Ovary (tissue), 3 donors: ENCODE data around the gene RNH1.

Experiments
- POLR2A ChIP-seq: fragments of 450-650 bp; IDR thresholded peaks from one replicate; pipeline ENCODE4 v1.6.1; 2017; ENCODE audit warnings: antibody characterized with exemption, mild to moderate bottlenecking, moderate library complexity
- TF ChIP-seq, protein P1 (sequence below), 3 donors: fragments of 450-650 bp in 2 of 3; fragments of 200-600 bp in 1 of 3; IDR thresholded peaks; one replicate each; pipeline versions ENCODE4 v1.5.1 to v1.8.0; 2016 to 2022; ENCODE audit warnings: antibody characterized with exemption in 3 of 3, mild to moderate bottlenecking in 1 of 3
- donor health status: DM: no; HTN: no; CAD: no.

DNA sequence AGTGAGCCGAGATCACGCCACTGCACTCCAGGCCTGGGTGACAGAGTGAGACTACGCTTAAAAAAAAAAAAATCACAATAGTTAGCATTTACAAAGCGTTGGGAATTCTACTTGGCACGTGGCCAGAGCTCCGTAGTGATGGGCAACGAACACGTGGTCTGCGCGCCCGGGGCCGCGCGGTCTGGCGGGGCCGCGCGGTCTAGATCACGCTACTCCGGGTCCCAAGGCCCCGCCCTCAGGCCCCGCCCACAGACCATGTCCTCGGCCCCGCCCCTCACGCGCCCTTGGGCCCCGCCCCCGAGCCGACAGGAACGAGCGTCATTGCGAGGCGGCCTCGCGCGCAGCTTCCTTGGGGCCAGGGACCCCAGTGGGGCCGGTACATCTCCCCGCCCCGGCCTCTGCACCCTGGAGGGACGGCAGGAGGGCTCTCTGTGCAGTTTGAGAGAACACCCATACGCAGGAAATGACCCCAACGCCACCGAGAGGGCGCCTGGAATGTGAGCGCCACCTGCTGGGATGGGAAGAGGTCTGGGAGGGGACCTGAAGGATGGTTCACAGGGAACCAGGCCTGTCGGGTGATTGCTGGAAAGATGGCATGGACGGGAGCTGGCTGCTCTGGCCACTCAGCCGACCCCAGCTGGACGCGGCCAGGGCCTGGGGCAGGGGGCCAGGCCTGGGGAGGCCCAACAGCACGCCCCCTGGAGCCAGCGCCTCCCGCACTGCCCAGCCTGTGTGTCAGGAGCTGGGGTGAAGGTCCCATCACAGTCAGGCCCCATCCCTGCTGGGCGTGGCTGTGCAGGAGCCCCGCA, 58.9 kb downstream of the RNH1 start:
- TF ChIP-seq, protein P1, sequence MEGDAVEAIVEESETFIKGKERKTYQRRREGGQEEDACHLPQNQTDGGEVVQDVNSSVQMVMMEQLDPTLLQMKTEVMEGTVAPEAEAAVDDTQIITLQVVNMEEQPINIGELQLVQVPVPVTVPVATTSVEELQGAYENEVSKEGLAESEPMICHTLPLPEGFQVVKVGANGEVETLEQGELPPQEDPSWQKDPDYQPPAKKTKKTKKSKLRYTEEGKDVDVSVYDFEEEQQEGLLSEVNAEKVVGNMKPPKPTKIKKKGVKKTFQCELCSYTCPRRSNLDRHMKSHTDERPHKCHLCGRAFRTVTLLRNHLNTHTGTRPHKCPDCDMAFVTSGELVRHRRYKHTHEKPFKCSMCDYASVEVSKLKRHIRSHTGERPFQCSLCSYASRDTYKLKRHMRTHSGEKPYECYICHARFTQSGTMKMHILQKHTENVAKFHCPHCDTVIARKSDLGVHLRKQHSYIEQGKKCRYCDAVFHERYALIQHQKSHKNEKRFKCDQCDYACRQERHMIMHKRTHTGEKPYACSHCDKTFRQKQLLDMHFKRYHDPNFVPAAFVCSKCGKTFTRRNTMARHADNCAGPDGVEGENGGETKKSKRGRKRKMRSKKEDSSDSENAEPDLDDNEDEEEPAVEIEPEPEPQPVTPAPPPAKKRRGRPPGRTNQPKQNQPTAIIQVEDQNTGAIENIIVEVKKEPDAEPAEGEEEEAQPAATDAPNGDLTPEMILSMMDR (IDR thresholded peaks at IDR 0.05): peak; percentile 72 to 94 (median 90)
- TF ChIP-seq POLR2A: peak; percentile 90
